HG02884 (cell line): ENCODE results near the gene ACSL3.
"Not testable (repeated sequence)": the region's sequence is repeated elsewhere in the genome, so short reads cannot be mapped to it uniquely, and the experiment has no call there.

Experiments
- ATAC-seq: cut with Tn5 transposase; IDR thresholded peaks from one replicate; pipeline ENCODE4 v1.9.1; 2021; ENCODE audit warnings: mild to moderate bottlenecking, moderate library complexity; ENCODE audit not compliant: unreplicated experiment

Gene ACSL3

DNA sequence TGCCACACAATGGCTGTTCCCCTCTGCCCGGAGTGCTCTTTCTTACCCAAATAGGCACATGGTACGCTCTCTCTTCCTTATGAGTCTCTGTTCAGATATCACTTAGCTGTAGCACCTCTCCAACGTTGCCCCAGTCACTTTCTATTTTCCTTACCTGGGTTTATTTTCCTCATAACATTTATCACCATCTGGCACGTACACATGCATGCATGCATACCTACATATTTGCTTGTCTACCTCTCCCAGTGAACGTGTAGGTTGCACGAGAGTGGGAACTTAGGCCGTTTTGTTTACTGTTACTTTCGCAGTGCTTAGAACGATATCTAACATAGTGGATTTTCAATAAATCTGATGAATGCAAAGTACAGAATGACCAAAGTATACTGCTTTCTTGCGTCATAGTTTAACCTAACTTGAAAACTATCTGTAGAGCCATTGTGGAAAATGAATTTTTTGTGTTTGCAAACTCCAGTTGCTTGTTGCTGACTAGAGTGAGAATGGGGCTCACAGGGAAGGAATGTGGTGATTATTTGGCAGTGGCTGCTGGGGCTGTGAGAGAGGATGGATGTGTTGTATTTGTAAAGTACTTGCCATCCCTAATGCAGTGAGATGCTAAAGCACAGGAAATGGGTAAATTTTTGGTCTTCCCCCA, 47.1 kb downstream of the ACSL3 start:
- no peak for ATAC-seq

DNA sequence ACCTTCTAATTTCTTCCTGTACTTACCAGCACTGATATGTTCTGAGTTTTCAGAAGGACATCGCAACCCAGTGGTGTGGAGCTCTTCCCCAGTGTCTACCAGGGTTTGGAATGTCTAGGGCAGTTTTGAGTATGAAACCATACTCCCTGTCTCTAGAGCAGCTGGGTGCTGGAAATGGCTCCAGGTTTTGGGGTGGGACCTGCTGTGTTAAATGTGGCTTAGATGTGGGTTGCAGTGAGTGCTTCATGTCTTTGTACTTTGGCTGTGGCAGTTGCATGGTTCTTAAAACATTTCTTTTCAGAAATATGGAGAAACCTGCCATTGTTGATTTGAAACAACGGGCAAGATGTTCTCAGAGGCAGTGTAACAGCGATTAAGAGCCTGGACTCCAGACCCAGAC, 48.5 kb downstream of the ACSL3 start:
- ATAC-seq: no peak

- ATAC-seq: peak; percentile 97
These were observed 51.3 kb downstream of the ACSL3 start for GRCh38 chr2:222912117-222912516.

DNA sequence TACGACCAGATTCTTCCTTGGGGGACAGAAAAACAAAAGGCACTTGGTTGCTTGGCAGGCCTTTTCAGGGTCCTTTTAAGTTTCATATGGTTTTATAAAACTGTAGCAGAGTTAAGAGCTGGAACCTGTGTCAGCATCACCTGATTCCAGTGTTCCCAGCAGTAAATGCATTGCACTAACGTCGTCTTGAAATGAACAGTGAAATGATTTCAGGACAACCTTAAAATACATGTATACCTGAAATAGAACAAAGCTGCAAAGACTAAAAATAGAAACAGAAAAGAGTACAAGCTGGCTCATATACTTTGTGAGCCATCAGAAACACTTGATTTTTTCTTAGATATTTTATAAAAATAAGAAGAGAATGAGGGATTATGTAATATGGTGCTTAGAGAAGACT, 51.9 kb downstream of the ACSL3 start:
- no peak for ATAC-seq

- no peak for ATAC-seq
These were observed 54.5 kb downstream of the ACSL3 start for GRCh38 chr2:222915092-222915957.

GRCh38 chr2:222916229-222917197, 55.7 kb downstream of the ACSL3 start:
- no peak for ATAC-seq

- not testable (repeated sequence) for ATAC-seq
These were observed 56.4 kb downstream of the ACSL3 start for GRCh38 chr2:222917212-222917611.

DNA sequence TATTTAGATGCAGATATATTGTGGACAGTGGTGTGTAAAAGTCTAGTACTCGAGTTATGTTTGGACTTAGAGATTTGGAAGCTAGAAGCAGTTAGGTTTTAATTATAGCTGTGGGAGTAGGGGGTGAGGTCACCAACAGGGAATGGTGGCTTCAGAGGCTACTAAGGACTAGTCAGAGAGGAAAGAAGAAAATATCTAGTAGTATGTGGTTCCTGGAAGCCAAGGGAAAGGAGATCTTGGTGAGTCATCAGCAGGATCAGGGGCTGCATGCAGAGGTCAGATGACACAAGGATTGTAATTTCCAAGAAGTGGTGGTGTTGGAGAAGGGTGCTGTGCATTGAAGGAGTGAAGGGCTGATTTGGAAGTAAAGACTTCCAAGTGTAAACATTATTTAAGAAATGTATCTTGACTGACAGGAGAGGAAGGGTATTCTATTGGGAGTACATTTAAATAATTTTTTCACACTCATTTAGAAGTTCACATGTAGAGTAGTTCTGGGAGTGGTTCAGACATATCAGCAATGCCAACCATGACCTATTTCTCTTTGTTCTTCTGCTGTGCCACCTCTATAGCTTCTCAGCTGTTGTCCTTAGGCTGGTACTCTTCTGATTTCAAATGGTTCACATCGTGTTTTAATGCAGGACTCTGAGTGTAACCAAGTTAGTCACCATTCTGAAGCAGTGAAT, 59.1 kb downstream of the ACSL3 start:
- no peak for ATAC-seq

DNA sequence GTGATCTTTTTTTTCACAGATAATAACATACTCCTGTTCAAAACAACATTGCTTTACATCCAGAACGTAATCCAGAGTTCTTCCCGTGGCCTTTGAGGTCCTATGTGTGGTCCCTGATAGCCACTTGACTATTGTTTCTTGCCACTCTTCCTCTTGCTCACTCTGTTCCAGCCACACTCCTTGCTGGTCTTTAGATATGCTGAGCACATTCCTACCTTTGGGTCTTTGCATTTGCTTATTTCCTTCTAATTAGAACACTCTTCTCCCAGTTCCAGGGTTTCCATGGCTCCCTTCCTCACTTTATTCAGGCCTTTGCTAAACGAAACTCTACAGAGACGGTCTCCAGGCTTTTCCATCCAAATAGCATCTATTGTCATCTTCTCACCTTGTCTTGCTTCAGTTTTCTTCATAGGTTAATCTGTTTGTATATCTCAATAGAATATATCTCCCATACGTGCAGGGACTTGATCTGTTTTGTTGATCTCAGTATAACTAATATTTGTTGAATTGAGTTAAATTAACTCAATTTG, 59.9 kb downstream of the ACSL3 start:
- ATAC-seq: no peak

DNA sequence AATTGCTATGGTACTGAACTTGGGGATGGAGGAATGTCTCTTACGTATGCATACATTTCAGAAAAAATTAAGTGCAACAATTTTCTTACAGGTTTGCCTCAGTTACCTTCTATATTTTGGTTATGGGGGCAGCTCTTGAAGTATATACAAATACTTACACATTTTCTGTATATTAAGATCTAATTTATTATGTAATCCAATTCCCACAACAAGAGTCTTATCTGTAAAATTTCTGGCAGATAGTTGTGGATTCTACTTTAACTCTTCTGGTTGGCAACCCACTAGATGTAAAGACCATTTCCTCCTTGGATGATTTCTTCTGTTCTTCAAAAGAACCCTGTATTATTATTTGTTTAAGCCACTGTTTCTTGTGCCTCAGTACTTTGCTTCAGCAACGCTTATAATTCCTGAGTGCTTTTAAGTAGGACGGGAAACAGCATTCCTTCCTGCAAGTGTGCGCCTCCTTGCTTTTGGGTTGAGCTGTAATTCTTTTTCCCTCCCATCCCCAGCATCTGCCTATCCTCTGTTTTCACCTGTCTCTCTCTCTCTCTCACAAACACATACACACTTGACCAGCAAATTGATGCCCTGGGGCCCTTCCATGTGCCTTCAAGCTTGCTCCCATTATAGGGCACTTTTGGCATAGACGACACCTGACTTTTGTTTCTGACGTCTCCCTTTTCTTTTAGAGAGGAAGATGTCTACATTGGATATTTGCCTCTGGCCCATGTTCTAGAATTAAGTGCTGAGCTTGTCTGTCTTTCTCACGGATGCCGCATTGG, 61.4 kb downstream of the ACSL3 start:
- no peak for ATAC-seq

DNA sequence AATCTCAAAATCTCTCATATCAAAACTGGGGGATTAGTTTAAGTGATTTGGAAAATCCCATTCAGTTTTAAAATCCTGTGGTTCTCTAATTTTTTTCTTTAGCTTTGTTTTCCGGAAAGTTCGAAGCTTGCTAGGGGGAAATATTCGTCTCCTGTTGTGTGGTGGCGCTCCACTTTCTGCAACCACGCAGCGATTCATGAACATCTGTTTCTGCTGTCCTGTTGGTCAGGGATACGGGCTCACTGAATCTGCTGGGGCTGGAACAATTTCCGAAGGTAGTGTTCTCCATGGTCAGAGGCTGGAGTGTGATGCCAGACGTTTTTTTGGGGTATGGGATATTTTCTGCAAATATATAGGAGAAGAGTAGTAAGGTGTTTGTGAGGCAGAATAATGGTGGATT, 66.1 kb downstream of the ACSL3 start:
- ATAC-seq: no peak

- no peak for ATAC-seq
These were observed 66.8 kb downstream of the ACSL3 start for GRCh38 chr2:222927600-222927999.

- no peak for ATAC-seq
These were observed 67.5 kb downstream of the ACSL3 start for GRCh38 chr2:222928335-222928734.

DNA sequence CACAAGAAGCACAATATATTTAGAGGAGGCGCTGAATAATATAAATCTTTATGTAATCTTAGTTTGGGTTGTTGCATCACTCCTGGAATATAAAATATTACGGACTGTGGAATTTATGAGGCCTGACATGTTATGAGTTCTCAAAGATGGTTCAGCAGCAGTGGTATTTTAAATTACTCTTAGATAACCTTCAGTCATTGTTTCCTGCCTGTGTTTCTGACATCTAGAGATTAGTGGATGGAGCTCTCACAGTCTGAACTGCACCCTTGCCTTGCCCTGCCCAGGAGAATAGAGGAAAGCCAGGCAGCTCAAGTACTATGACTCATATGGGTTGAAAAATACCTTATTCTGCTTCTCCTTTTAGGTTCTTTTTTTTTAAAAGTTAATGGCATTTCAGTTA, 70.0 kb downstream of the ACSL3 start:
- no peak for ATAC-seq

DNA sequence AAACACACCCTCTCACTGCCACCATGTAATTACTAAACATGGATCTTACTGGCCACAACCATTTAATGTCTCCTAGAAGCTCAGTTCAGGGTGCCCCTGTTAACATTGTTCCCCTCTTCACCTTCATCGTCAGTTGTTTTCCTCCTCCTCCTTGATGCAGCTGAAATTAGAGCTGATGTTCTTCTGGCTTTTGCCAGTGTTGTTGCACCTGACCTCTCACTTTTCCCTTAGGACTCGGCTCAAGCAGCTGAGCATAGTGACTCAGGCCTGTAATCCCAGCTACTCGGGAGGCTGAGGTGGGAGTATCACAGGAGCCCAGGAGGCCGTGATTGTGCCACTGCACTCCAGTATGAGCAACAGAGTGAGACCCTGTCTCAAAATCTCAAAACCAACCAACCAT, 70.8 kb downstream of the ACSL3 start:
- ATAC-seq: no peak

- ATAC-seq: no peak
These were observed 72.6 kb downstream of the ACSL3 start for GRCh38 chr2:222933458-222933857.

GRCh38 chr2:222935688-222936298, 75.0 kb downstream of the ACSL3 start:
- ATAC-seq: no peak

DNA sequence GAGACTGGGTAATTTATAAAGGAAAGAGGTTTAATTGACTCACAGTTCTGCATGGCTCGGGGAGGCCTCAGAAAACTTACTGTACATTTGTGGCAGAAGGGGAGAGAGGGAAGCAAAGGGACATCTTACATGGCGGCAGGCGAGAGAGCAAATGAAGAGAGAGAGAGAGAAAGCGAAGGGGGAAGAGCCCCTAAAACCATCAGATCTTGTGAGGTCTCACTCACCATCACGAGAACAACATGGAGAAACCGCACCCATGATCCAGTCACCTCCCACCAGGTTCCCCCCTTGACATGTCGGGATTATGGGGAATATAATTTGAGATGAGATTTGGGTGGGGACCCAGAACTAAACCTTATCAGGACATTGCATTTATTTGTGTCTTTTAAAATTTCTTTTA, 75.9 kb downstream of the ACSL3 start:
- ATAC-seq: no peak

- no peak for ATAC-seq
These were observed 77.5 kb downstream of the ACSL3 start for GRCh38 chr2:222938327-222938726.
